Stimulated activated naive CD8-positive, alpha-beta T cell treated with anti-CD3 and anti-CD28 coated beads, Interleukin-15, Interleukin-2, amounts not matched to agents 100 ng/mL and 50 ng/mL, for 24 hours (primary cell): ENCODE measurements around the gene KIAA1217.
"Not testable (repeated sequence)": the region's sequence is repeated elsewhere in the genome, so short reads cannot be mapped to it uniquely, and the experiment has no call there.

Source experiments
- H3K27ac Mint-ChIP-seq: one replicate; pipeline ENCODE4 v1.8.0; 2021; ENCODE audit warnings: mild to moderate bottlenecking, mixed read lengths
- H3K27me3 Mint-ChIP-seq: one replicate; pipeline ENCODE4 v1.8.0; 2021; ENCODE audit warnings: mixed read lengths
- H3K36me3 Mint-ChIP-seq: one replicate; pipeline ENCODE4 v1.8.0; 2021; ENCODE audit warnings: low read depth, mixed read lengths
- H3K4me1 Mint-ChIP-seq: one replicate; pipeline ENCODE4 v1.8.0; 2021; ENCODE audit warnings: low read depth, mixed read lengths
- H3K4me3 Mint-ChIP-seq: one replicate; pipeline ENCODE4 v1.8.0; 2021; ENCODE audit warnings: mild to moderate bottlenecking, mixed read lengths
- H3K9me3 Mint-ChIP-seq: one replicate; pipeline ENCODE4 v1.8.0; 2021; ENCODE audit warnings: mixed read lengths

The KIAA1217 gene

GRCh38 chr10:24440817-24441797, 232.2 kb downstream of the KIAA1217 start:
- Mint-ChIP-seq H3K27me3 (peaks cover 16% of the 10 kb centered on the region), H3K36me3 (no peaks in the 10 kb centered on the region), H3K4me1 (no peaks in the 10 kb centered on the region), H3K27ac (no peak overlapping the region), H3K9me3 (no peaks in the 10 kb centered on the region), H3K4me3 (no peak overlapping the region)

- Mint-ChIP-seq H3K36me3 (no peaks in the 10 kb centered on the region), H3K27me3 (peaks cover 11% of the 10 kb centered on the region), H3K27ac (no peak overlapping the region), H3K9me3 (no peaks in the 10 kb centered on the region), H3K4me3 (no peak overlapping the region), H3K4me1 (no peaks in the 10 kb centered on the region)
Measured at GRCh38 chr10:24442234-24442633, 233.3 kb downstream of the KIAA1217 start.

- not testable (repeated sequence) for H3K27ac Mint-ChIP-seq, H3K4me3 Mint-ChIP-seq, H3K4me1 Mint-ChIP-seq, H3K36me3 Mint-ChIP-seq, H3K9me3 Mint-ChIP-seq
- peaks cover 14% of the 10 kb centered on the region for H3K27me3 Mint-ChIP-seq
Measured at GRCh38 chr10:24442641-24443174, 233.8 kb downstream of the KIAA1217 start.

- H3K4me3 Mint-ChIP-seq = no peak overlapping the region
- H3K27ac Mint-ChIP-seq = no peak overlapping the region
- no peaks in the 10 kb centered on the region for H3K4me1 Mint-ChIP-seq
- H3K36me3 Mint-ChIP-seq = no peaks in the 10 kb centered on the region
- no peaks in the 10 kb centered on the region for H3K9me3 Mint-ChIP-seq
- H3K27me3 Mint-ChIP-seq = peaks cover 22% of the 10 kb centered on the region
Measured at GRCh38 chr10:24444337-24444736, 235.4 kb downstream of the KIAA1217 start.

GRCh38 chr10:24445958-24446357, 237.0 kb downstream of the KIAA1217 start:
- H3K4me1 Mint-ChIP-seq, H3K4me3 Mint-ChIP-seq, H3K36me3 Mint-ChIP-seq, H3K27ac Mint-ChIP-seq, H3K9me3 Mint-ChIP-seq: not testable (repeated sequence)
- peaks cover 28% of the 10 kb centered on the region for H3K27me3 Mint-ChIP-seq

- no peak overlapping the region for H3K27ac Mint-ChIP-seq
- H3K9me3 Mint-ChIP-seq = no peaks in the 10 kb centered on the region
- H3K36me3 Mint-ChIP-seq = no peaks in the 10 kb centered on the region
- H3K4me1 Mint-ChIP-seq = peaks cover 4% of the 10 kb centered on the region
- no peak overlapping the region for H3K4me3 Mint-ChIP-seq
- peaks cover 30% of the 10 kb centered on the region for H3K27me3 Mint-ChIP-seq
Measured at GRCh38 chr10:24446739-24447138, 237.8 kb downstream of the KIAA1217 start.

- no peak overlapping the region for H3K27ac Mint-ChIP-seq
- no peak overlapping the region for H3K4me3 Mint-ChIP-seq
- H3K27me3 Mint-ChIP-seq = peaks cover 28% of the 10 kb centered on the region
Measured at GRCh38 chr10:24448351-24448999, 239.5 kb downstream of the KIAA1217 start.

GRCh38 chr10:24449321-24449740, 240.4 kb downstream of the KIAA1217 start:
- Mint-ChIP-seq H3K4me1 (peaks cover 7% of the 10 kb centered on the region), H3K9me3 (no peaks in the 10 kb centered on the region), H3K36me3 (no peaks in the 10 kb centered on the region), H3K4me3 (no peak overlapping the region), H3K27me3 (peaks cover 34% of the 10 kb centered on the region), H3K27ac (no peak overlapping the region)

More at GRCh38 chr10:24448351-24448999, 239.5 kb downstream of the KIAA1217 start:
- no peaks in the 10 kb centered on the region for H3K9me3 Mint-ChIP-seq
- H3K36me3 Mint-ChIP-seq = no peaks in the 10 kb centered on the region
- peaks cover 7% of the 10 kb centered on the region for H3K4me1 Mint-ChIP-seq

GRCh38 chr10:24449769-24450310, 240.9 kb downstream of the KIAA1217 start:
- Mint-ChIP-seq H3K9me3 (no peaks in the 10 kb centered on the region), H3K4me1 (peaks cover 7% of the 10 kb centered on the region), H3K27me3 (peaks cover 35% of the 10 kb centered on the region), H3K27ac (no peak overlapping the region), H3K36me3 (no peaks in the 10 kb centered on the region), H3K4me3 (no peak overlapping the region)

GRCh38 chr10:24451325-24451820, 242.4 kb downstream of the KIAA1217 start:
- H3K4me1 Mint-ChIP-seq = peaks cover 7% of the 10 kb centered on the region
- no peaks in the 10 kb centered on the region for H3K36me3 Mint-ChIP-seq
- no peak overlapping the region for H3K4me3 Mint-ChIP-seq
- H3K9me3 Mint-ChIP-seq = no peaks in the 10 kb centered on the region
- H3K27ac Mint-ChIP-seq = no peak overlapping the region
- peaks cover 41% of the 10 kb centered on the region for H3K27me3 Mint-ChIP-seq

GRCh38 chr10:24452030-24452429, 243.1 kb downstream of the KIAA1217 start:
- Mint-ChIP-seq H3K4me1 (peaks cover 7% of the 10 kb centered on the region), H3K4me3 (no peak overlapping the region), H3K9me3 (no peaks in the 10 kb centered on the region), H3K27ac (no peak overlapping the region), H3K36me3 (no peaks in the 10 kb centered on the region), H3K27me3 (peaks cover 42% of the 10 kb centered on the region)

- peaks cover 7% of the 10 kb centered on the region for H3K4me1 Mint-ChIP-seq
- peaks cover 47% of the 10 kb centered on the region for H3K27me3 Mint-ChIP-seq
- H3K9me3 Mint-ChIP-seq = no peaks in the 10 kb centered on the region
- no peak overlapping the region for H3K27ac Mint-ChIP-seq
- no peak overlapping the region for H3K4me3 Mint-ChIP-seq
- no peaks in the 10 kb centered on the region for H3K36me3 Mint-ChIP-seq
Measured at GRCh38 chr10:24453404-24453830, 244.5 kb downstream of the KIAA1217 start.

- Mint-ChIP-seq H3K9me3 (no peaks in the 10 kb centered on the region), H3K4me3 (no peak overlapping the region), H3K27ac (no peak overlapping the region), H3K4me1 (peaks cover 7% of the 10 kb centered on the region), H3K36me3 (no peaks in the 10 kb centered on the region), H3K27me3 (peaks cover 45% of the 10 kb centered on the region)
Measured at GRCh38 chr10:24453973-24454372, 245.0 kb downstream of the KIAA1217 start.

- Mint-ChIP-seq H3K4me3 (no peak overlapping the region), H3K27me3 (peaks cover 43% of the 10 kb centered on the region), H3K9me3 (no peaks in the 10 kb centered on the region), H3K36me3 (no peaks in the 10 kb centered on the region), H3K4me1 (peaks cover 7% of the 10 kb centered on the region), H3K27ac (no peak overlapping the region)
Measured at GRCh38 chr10:24455447-24455846, 246.5 kb downstream of the KIAA1217 start.

- no peaks in the 10 kb centered on the region for H3K36me3 Mint-ChIP-seq
- peaks cover 41% of the 10 kb centered on the region for H3K27me3 Mint-ChIP-seq
- no peaks in the 10 kb centered on the region for H3K9me3 Mint-ChIP-seq
- no peak overlapping the region for H3K4me3 Mint-ChIP-seq
- H3K27ac Mint-ChIP-seq = no peak overlapping the region
- H3K4me1 Mint-ChIP-seq = peaks cover 7% of the 10 kb centered on the region
Measured at GRCh38 chr10:24456322-24456721, 247.4 kb downstream of the KIAA1217 start.
